Heart left ventricle (tissue), 13 donors: ENCODE data around the gene C17orf78.

Source experiments
- CTCF ChIP-seq, 12 donors: fragments of 200-600 bp; sonication (generic) in 4 of 12; IDR thresholded peaks; one replicate each; pipeline versions ENCODE4 v1.5.0 to v1.8.0; 2018 to 2022; ENCODE audit warnings: antibody characterized with exemption in 12 of 12, mild to moderate bottlenecking in 5 of 12
- POLR2A ChIP-seq, 2 donors: fragments of 450-650 bp; IDR thresholded peaks; one replicate each; pipeline ENCODE4 v1.6.1; 2017; ENCODE audit warnings: antibody characterized with exemption in 2 of 2, mild to moderate bottlenecking in 2 of 2, moderate library complexity in 2 of 2
- donor health status: ischemic (EF 13 %, LVEDD 7.1; RV severe dilation, severe dysfunction).
- donor health status: DM: no; HTN: yes; CAD: no.
- donor health status: DM: no; HTN: no; CAD: no.
- donor health status: ischemic (EF 25% LVEDD 6.9; RV normal size, moderate dysfunction).
- donor health status: ischemic (EF 25% LVEDD 5.7; RV mildly dilated, moderate dysfunction).
- donor health status: ischemic (EF 35%, LVEDD 5.7; RV mildly dilated, moderate dysfunction).
- donor health status: nonischemic (EF 11% LVEDD 7.7; RV severe dilation, severe dysfunction).
- donor health status: DM: yes; HTN: yes; CAD: no.
- donor health status: PGD.
- donor health status: ischemic (EF 29% LVEDD 5.4; RV normal size, mild dysfunction).
- donor health status: nonischemic (EF 23%, LVEDD 6.1; RV moderate dilation, normal function).

- TF ChIP-seq CTCF (IDR thresholded peaks at IDR 0.05): no peak
- TF ChIP-seq POLR2A (IDR thresholded peaks at IDR 0.05): no peak
Observed at GRCh38 chr17:37422971-37423625, 47.3 kb downstream of the C17orf78 start.
